HUES64 (cell line): Measurements from ENCODE around the gene MYLK.
"Not testable (repeated sequence)": the region's sequence is repeated elsewhere in the genome, so short reads cannot be mapped to it uniquely, and the experiment has no call there.

Source experiments
- H3K27ac ChIP-seq: 2 replicates; pipeline ENCODE4 v1.7.0; 2013; ENCODE audit warnings: low read depth, low read length, inconsistent platforms
- H3K27me3 ChIP-seq: 2 replicates; pipeline ENCODE4 v1.6.1; 2013; ENCODE audit warnings: mild to moderate bottlenecking, low read length; ENCODE audit not compliant: insufficient read depth
- H3K36me3 ChIP-seq: 2 replicates; pipeline ENCODE4 v1.6.1; 2013; ENCODE audit warnings: mild to moderate bottlenecking, low read length; ENCODE audit not compliant: insufficient read depth
- H3K4me1 ChIP-seq: 2 replicates; pipeline ENCODE4 v1.6.1; 2013; ENCODE audit warnings: mild to moderate bottlenecking, low read length, moderate library complexity; ENCODE audit not compliant: insufficient read depth
- H3K4me3 ChIP-seq: 2 replicates; pipeline ENCODE4 v1.5.1; 2013; ENCODE audit warnings: mild to moderate bottlenecking, low read length, moderate library complexity
- H3K9ac ChIP-seq: 2 replicates; pipeline ENCODE4 v1.6.1; 2013; ENCODE audit warnings: mild to moderate bottlenecking, low read depth, low read length
- H3K9me3 ChIP-seq: 2 replicates; pipeline ENCODE4 v1.6.1; 2013; ENCODE audit warnings: low read depth, low read length; ENCODE audit not compliant: insufficient read depth
- WGBS: fragments of 150-250, 120-280 bp; methylation state at CpG from one replicate; pipeline ENCODE4 v1.1.7; 2013; ENCODE audit warnings: missing lambda C conversion rate; 5-methylcytosine and 5-hydroxymethylcytosine counted together

MYLK gene

DNA sequence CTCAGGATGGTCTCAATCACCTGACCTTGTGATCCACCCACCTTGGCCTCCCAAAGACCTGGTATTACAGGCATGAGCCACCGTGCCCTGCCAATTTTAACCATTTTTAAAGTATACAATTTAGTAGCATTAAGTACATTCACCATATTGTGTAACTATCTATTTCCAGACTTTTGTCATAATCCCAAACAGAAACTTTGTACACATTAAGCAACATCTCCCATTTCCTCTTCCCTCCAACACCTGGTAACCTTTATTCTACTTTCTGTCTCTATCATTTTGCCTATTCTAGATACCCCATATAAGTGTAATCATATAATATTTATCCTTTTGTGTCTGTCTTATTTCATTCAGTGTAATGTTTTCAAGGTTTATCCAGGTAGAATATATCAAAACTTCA, 8.9 kb upstream of the MYLK start:
- H3K27ac ChIP-seq = no peak overlapping the region
- 89% methylated on average over 1 of the region's 1 CpG for WGBS
- H3K4me1 ChIP-seq = no peaks in the 10 kb centered on the region
- no peaks in the 10 kb centered on the region for H3K27me3 ChIP-seq
- H3K9ac ChIP-seq = no peak overlapping the region
- H3K36me3 ChIP-seq = no peaks in the 10 kb centered on the region
- H3K4me3 ChIP-seq = no peak overlapping the region
- peaks cover 22% of the 10 kb centered on the region for H3K9me3 ChIP-seq

DNA sequence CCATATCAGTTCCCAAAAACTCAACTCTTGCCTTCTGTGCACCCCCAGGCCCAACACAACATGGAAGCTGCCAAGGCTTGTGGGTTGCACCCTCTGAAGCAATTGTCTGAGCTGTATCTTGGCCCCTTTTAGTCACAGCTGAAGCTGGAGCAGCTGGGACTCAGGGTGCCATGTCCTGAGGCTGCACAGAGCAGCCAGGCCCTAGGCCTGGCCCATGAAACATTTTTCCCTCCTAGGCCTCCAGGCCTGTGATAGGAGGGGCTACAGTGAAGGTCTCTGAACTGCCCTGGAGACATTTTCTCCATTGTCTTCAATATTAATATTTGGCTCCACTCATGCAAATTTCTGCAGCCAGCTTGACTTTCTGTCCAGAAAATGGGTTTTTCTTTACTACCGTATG, 8.1 kb upstream of the MYLK start:
- no peak overlapping the region for H3K4me3 ChIP-seq
- H3K4me1 ChIP-seq = no peaks in the 10 kb centered on the region
- peaks cover 22% of the 10 kb centered on the region for H3K9me3 ChIP-seq
- H3K27ac ChIP-seq = no peak overlapping the region
- H3K27me3 ChIP-seq = no peaks in the 10 kb centered on the region
- WGBS = 0% methylated on average over 1 of the region's 1 CpG
- no peaks in the 10 kb centered on the region for H3K36me3 ChIP-seq
- H3K9ac ChIP-seq = no peak overlapping the region

DNA sequence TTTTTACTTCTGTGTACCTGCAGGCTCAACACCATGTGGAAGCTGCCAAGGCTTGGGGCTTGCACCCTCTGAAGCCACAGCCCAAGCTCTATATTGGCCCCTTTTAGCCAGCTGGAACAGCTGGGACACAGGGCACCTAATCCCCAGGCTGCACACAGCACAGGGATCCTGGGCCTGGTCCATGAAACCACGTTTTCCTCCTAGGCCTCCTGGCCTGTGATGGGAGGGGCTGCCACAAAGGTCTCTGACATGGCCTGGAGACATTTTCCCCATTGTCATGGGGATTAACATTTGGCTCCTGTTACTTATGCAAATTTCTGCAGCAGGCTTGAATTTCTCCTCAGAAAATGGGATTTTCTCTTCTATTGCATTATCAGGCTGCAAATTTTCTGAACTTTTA, 6.9 kb upstream of the MYLK start:
- H3K4me1 ChIP-seq, H3K9ac ChIP-seq, H3K36me3 ChIP-seq, H3K27me3 ChIP-seq, H3K4me3 ChIP-seq, H3K27ac ChIP-seq: not testable (repeated sequence)
- peaks cover 22% of the 10 kb centered on the region for H3K9me3 ChIP-seq
- WGBS = 50% methylated on average over 1 of the region's 1 CpG

DNA sequence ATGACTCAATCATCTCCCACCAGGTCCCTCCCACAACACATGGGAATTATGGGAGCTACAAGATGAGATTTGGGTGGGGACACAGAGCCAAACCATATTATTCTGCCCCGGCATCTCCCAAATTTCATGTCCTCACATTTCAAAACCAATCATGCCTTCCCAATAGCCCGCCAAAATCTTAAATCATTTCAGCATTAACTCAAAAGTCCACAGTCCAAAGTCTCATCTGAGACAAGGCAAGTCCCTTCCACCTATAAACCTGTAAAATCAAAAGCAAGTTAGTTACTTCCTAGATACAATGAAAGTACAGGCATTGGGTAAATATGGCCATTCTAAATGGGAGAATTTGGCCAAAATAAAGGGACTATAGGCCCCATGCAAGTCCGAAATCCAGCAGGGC, 6.0 kb upstream of the MYLK start:
- peaks cover 22% of the 10 kb centered on the region for H3K9me3 ChIP-seq
- H3K36me3 ChIP-seq, H3K4me3 ChIP-seq, H3K27me3 ChIP-seq, H3K27ac ChIP-seq, H3K4me1 ChIP-seq, H3K9ac ChIP-seq: not testable (repeated sequence)
- WGBS = 94% methylated on average over 3 of the region's 3 CpGs

DNA sequence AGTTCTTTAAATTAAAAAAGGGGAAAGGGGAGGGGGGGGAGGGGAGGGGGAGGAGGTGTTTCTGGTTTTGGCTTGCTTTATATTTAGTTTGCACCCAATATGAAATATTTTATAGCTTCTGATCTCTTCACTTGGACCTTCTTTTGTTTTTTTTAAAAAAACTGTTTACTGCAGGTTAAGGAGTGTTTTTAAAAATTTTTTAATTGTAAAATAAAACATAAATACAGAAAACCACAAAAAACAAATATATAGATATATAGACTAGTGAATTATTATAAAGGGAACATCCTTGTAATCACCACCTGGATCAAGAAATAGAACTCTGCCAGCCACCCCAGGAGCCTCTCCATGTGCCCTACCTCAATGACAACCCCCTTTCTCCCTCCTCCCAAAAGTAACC, 861 bp upstream of the MYLK start:
- H3K27ac ChIP-seq = no peak overlapping the region
- peaks cover 6% of the 10 kb centered on the region for H3K4me1 ChIP-seq
- H3K36me3 ChIP-seq = no peaks in the 10 kb centered on the region
- H3K9ac ChIP-seq = no peak overlapping the region
- peaks cover 20% of the 10 kb centered on the region for H3K27me3 ChIP-seq
- H3K4me3 ChIP-seq = peak overlapping the region; percentile 77
- no peaks in the 10 kb centered on the region for H3K9me3 ChIP-seq

DNA sequence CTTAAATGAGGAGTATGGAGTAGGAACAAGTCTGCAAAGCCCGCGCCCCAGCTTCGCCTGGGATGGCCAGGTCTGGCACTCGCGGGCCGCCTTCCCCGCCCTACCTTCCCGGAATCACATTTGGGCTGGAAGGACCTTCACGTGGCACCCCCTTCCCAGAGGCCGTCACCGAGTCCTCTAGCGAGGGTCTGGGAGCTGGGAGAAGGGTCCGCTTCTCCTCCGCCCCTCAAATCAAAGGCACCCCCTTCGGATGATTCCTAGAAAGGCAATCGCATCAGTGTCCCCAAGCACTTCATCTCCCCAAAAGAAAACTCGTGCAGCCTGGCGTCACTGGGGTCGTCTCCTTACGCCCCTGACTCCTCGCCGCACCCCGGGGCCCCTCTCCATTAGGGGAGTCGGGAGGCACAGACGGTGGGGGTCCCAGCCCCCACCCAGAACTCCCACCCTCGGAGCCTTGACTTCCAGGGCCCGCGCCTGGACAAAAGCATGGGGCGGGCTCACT, 380 bp downstream of the MYLK start:
- peak overlapping the region; percentile 77 for H3K4me3 ChIP-seq
- 1% methylated on average over 29 of the region's 29 CpGs for WGBS
- peaks cover 20% of the 10 kb centered on the region for H3K27me3 ChIP-seq
- H3K36me3 ChIP-seq = no peaks in the 10 kb centered on the region
- peak overlapping the region; percentile 65; the same call in 1 of the 2 replicates for H3K27ac ChIP-seq
- H3K9me3 ChIP-seq = no peaks in the 10 kb centered on the region
- peaks cover 6% of the 10 kb centered on the region for H3K4me1 ChIP-seq
- peak overlapping the region; percentile 70 for H3K9ac ChIP-seq

DNA sequence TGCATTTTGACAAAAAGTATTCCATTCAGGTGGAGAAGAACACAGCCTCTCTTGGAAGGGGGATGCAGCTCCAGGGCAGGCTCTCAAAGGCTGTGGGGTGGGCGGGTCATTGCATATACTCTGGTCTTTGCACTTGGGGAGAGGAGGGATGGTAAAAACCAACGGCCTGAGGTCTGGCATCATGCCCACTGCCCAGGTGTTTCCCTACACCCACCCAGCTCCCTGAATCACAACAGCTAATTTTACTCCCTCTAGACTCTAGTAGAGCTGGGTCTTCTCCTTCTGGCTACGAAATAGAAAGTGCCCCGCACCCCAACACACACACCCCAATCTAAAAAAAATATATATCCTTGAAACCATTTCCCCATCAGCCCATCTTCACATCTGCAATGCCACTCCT, 1.0 kb downstream of the MYLK start:
- Histone ChIP-seq H3K9ac (no peak overlapping the region), H3K36me3 (no peaks in the 10 kb centered on the region), H3K4me1 (peaks cover 6% of the 10 kb centered on the region), H3K9me3 (no peaks in the 10 kb centered on the region), H3K27ac (no peak overlapping the region), H3K27me3 (peaks cover 20% of the 10 kb centered on the region), H3K4me3 (peak overlapping the region; percentile 77)
- 91% methylated on average over 4 of the region's 4 CpGs for WGBS

DNA sequence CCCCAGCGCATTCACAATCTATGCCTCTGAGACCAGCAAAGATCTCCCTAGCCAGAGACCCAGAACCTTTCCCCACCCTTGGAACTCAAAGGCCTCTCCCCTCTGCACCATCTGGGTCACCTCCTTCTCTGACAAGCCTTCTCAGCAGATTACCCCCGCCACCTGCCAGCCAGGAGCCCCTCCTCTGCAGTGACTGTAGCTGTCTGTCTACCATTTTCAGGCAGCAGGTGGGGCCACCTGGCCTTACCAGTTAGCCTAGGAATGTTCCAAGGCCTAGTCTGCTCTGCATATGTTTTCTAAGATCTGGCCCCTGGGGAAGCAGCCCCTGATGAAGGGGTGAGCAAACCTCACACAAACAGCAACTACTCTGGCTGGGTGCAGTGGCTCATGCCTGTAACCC, 2.4 kb downstream of the MYLK start:
- 93% methylated on average over 2 of the region's 2 CpGs for WGBS
- H3K4me3 ChIP-seq = no peak overlapping the region
- H3K9ac ChIP-seq = no peak overlapping the region

DNA sequence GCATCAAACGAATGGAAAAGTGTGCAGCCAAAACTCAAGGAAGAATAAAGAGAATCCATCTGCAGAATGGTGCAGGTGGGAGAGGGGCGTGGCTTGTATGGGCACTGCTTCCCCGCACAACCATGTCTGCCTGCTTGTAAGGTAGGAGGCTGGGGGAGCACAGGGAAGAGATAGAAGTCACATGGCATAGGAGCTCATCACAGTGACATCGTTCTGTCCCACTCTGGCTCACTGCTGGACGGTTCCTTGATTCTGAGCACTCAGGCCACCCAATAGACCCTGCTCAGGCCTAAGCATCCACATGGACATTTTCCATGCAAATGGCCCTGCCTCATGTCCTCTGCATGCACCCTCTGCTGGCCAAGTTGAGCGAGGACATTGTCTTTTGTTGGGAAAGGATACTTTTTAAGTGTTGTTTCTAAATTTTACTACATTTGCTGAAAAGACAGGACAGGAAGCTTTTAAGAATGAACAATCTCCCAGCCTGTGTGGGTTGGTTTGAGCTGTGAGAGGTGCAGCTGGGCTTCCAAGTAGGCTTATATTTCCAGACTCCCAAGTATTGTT, 3.1 kb downstream of the MYLK start:
- no peaks in the 10 kb centered on the region for H3K9me3 ChIP-seq
- peaks cover 20% of the 10 kb centered on the region for H3K27me3 ChIP-seq
- peaks cover 6% of the 10 kb centered on the region for H3K4me1 ChIP-seq
- no peak overlapping the region for H3K9ac ChIP-seq
- no peak overlapping the region for H3K27ac ChIP-seq
- 68% methylated on average over 6 of the region's 6 CpGs for WGBS
- H3K4me3 ChIP-seq = no peak overlapping the region
- H3K36me3 ChIP-seq = no peaks in the 10 kb centered on the region

More for the DNA sequence above, 2.4 kb downstream of the MYLK start:
- no peaks in the 10 kb centered on the region for H3K36me3 ChIP-seq
- peaks cover 20% of the 10 kb centered on the region for H3K27me3 ChIP-seq
- H3K9me3 ChIP-seq = no peaks in the 10 kb centered on the region
- H3K27ac ChIP-seq = no peak overlapping the region
- H3K4me1 ChIP-seq = peaks cover 6% of the 10 kb centered on the region

DNA sequence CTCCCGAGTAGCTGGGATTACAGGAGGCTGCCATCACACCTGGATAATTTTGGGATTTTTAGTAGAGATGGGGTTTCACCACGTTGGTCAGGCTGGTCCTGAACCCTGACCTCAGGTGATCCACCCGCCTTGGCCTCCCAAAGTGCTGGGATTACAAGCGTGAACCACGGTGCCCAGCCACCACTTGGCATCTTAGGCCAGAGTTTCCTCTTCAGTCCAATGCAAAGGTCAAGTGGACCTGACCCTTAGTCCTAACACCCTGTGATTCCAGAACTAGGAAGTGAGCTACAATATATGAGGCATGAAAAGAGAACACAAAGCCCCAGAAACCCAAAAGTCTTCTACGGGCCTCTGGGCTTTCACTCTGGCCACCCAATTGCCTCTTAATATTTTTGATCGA, 5.3 kb downstream of the MYLK start:
- Histone ChIP-seq H3K27ac (no peak overlapping the region), H3K36me3 (no peaks in the 10 kb centered on the region), H3K9ac (no peak overlapping the region), H3K27me3 (peaks cover 16% of the 10 kb centered on the region), H3K4me3 (no peak overlapping the region), H3K9me3 (no peaks in the 10 kb centered on the region), H3K4me1 (peaks cover 6% of the 10 kb centered on the region)
- 88% methylated on average over 7 of the region's 7 CpGs for WGBS

DNA sequence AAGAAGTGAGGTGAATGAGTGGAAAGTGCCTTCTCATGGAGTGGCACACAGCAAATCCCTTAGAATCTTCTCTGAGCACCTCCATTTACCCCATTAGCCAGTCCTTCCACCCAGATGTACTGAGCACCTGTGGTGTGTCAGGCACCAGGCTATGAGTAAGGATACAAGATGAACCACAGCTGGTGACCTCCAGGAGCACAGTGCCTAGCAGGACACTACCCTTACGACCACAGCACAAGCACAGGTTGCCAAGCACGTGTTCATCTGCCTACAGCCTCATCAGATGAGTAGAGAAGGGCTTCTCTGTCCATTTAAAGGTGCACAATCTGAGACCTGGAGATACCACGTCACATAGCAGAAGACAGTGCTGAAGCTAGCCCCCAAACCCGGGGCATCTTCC, 6.2 kb downstream of the MYLK start:
- no peaks in the 10 kb centered on the region for H3K36me3 ChIP-seq
- H3K4me1 ChIP-seq = peaks cover 3% of the 10 kb centered on the region; the same call in 1 of the 2 replicates
- WGBS = 91% methylated on average over 4 of the region's 4 CpGs
- peaks cover 7% of the 10 kb centered on the region for H3K27me3 ChIP-seq
- no peak overlapping the region for H3K4me3 ChIP-seq
- H3K9me3 ChIP-seq = no peaks in the 10 kb centered on the region
- H3K27ac ChIP-seq = no peak overlapping the region
- H3K9ac ChIP-seq = no peak overlapping the region

DNA sequence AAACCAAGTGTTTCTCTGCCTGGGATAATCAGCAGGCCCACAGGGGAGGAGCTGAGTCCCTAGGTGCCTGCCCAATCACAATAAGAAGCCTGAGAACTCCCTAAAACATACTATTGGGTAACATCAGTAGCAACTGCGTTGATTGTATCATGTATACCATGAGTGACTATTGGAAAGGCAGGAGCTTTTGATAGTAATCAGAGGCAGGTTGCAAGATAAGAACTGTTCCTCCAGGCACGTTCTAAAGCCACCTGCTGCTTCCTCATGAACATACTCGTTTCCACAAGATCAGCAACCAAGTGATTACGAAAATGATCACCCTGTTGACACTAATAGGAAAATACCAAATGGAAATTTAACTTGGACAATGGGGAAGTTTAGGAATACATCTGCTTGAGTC, 6.7 kb downstream of the MYLK start:
- H3K36me3 ChIP-seq = no peaks in the 10 kb centered on the region
- no peak overlapping the region for H3K27ac ChIP-seq
- WGBS = 89% methylated on average over 4 of the region's 4 CpGs
- peaks cover 2% of the 10 kb centered on the region for H3K27me3 ChIP-seq
- no peak overlapping the region for H3K9ac ChIP-seq
- peaks cover 3% of the 10 kb centered on the region for H3K4me1 ChIP-seq
- H3K9me3 ChIP-seq = no peaks in the 10 kb centered on the region
- H3K4me3 ChIP-seq = no peak overlapping the region
